IMR-90 (cell line): ENCODE results near the gene ATXN1. TPM values are rescaled to one million over a fixed set of nuclear protein-coding genes. Genes with fewer than 3 reads are reported as not detected.

Experiments
- ATAC-seq: fragments of 200-7000 bp; cut with Tn5 transposase; 2 replicates; pipeline ENCODE4 v1.9.1; 2020; ENCODE audit warnings: low read depth, mild to moderate bottlenecking, moderate library complexity
- BruUV-seq: library from RNA; stranded (reverse); fragments of 400-500 nt; replicated peaks from 2 replicates; lab custom pipeline; 2021; lab: Mats Ljungman, UMichigan
- CTCF ChIA-PET: fragments of 300-600 bp; formaldehyde crosslinking; extraction: SDS; loops from one replicate; lab custom pipeline; 2021; ENCODE audit warnings: antibody characterized with exemption; lab: Yijun Ruan, JAX
- POLR2A ChIA-PET: fragments of 300-600 bp; sonication (Branson Sonifier 250); formaldehyde crosslinking; loops from one replicate; lab custom pipeline; 2022; ENCODE audit warnings: antibody characterized with exemption; ENCODE audit not compliant: unreplicated experiment; lab: Charles Lee
- DNase-seq: peaks from one replicate; pipeline ENCODE4 v3.0.0; 2013
- H2AFZ ChIP-seq: replicated peaks from 2 replicates; pipeline ENCODE3; 2013; ENCODE audit warnings: low read length, mild to moderate bottlenecking; ENCODE audit not compliant: poor library complexity
- H2AK5ac ChIP-seq: 2 replicates; pipeline ENCODE4 v1.6.1; 2013; ENCODE audit warnings: low read depth, low read length, inconsistent platforms
- H2AK9ac ChIP-seq: replicated peaks from 2 replicates; pipeline ENCODE3; 2013; ENCODE audit warnings: mild to moderate bottlenecking, low read depth, low read length, moderate library complexity; ENCODE audit not compliant: poor library complexity
- H2BK120ac ChIP-seq: 2 replicates; pipeline ENCODE4 v1.6.1; 2013; ENCODE audit warnings: low read depth, low read length, inconsistent platforms
- H2BK15ac ChIP-seq: 3 replicates; pipeline ENCODE4 v1.6.1; 2013; ENCODE audit warnings: low read depth, low read length, inconsistent platforms
- H2BK20ac ChIP-seq: 2 replicates; pipeline ENCODE4 v1.6.1; 2013; ENCODE audit warnings: low read depth, mild to moderate bottlenecking, inconsistent platforms, low read length, moderate library complexity
- H2BK5ac ChIP-seq: 2 replicates; pipeline ENCODE4 v1.6.1; 2013; ENCODE audit warnings: mild to moderate bottlenecking, low read depth, low read length, inconsistent platforms; ENCODE audit not compliant: poor library complexity, severe bottlenecking
- H3K14ac ChIP-seq: replicated peaks from 2 replicates; pipeline ENCODE4 v1.6.1; 2013; ENCODE audit warnings: low read depth, low read length, inconsistent platforms
- H3K18ac ChIP-seq: 2 replicates; pipeline ENCODE4 v1.6.1; 2013; ENCODE audit warnings: low read depth, low read length, control low read depth
- H3K23ac ChIP-seq: 2 replicates; pipeline ENCODE4 v1.6.1; 2013; ENCODE audit warnings: low read depth, low read length, inconsistent platforms
- H3K27ac ChIP-seq: 2 replicates; pipeline ENCODE4 v1.5.1; 2013; ENCODE audit warnings: mild to moderate bottlenecking, control low read depth, low read length; ENCODE audit not compliant: insufficient read depth
- H3K27me3 ChIP-seq: 2 replicates; pipeline ENCODE4 v1.6.1; 2013; ENCODE audit warnings: low read length; ENCODE audit not compliant: control insufficient read depth, insufficient read depth
- H3K36me3 ChIP-seq: 2 replicates; pipeline ENCODE4 v1.6.1; 2013; ENCODE audit warnings: low read length, mixed read lengths; ENCODE audit not compliant: control insufficient read depth, insufficient read depth
- H3K4ac ChIP-seq: 2 replicates; pipeline ENCODE4 v1.6.1; 2013; ENCODE audit warnings: low read depth, low read length, inconsistent platforms
- H3K4me1 ChIP-seq: 2 replicates; pipeline ENCODE4 v1.6.1; 2013; ENCODE audit warnings: low read length, mixed read lengths; ENCODE audit not compliant: control insufficient read depth, insufficient read depth
- H3K4me2 ChIP-seq: 2 replicates; pipeline ENCODE4 v1.6.1; 2013; ENCODE audit warnings: low read depth, mild to moderate bottlenecking, control low read depth, low read length, moderate library complexity
- H3K4me3 ChIP-seq: 2 replicates; pipeline ENCODE4 v1.5.1; 2013; ENCODE audit warnings: low read depth, mild to moderate bottlenecking, control low read depth, low read length, moderate library complexity; ENCODE audit not compliant: insufficient read depth
- H3K56ac ChIP-seq: 2 replicates; pipeline ENCODE4 v1.6.1; 2013; ENCODE audit warnings: low read length, inconsistent platforms; ENCODE audit not compliant: insufficient read depth; ENCODE audit errors: extremely low read depth
- H3K79me1 ChIP-seq, 2 experiments: 2 replicates each; pipeline ENCODE4 v1.6.1; 2013; ENCODE audit warnings: low read length in 2 of 2, inconsistent platforms in 1 of 2, low read depth in 1 of 2
- H3K9ac ChIP-seq: 2 replicates; pipeline ENCODE4 v1.6.1; 2013; ENCODE audit warnings: low read depth, low read length, control low read depth
- H3K9me1 ChIP-seq: 2 replicates; pipeline ENCODE4 v1.6.1; 2013; ENCODE audit warnings: low read length, inconsistent platforms; ENCODE audit not compliant: insufficient read depth
- H3K9me3 ChIP-seq: 2 replicates; pipeline ENCODE4 v1.6.1; 2013; ENCODE audit warnings: low read length; ENCODE audit not compliant: control insufficient read depth, insufficient read depth
- H4K20me1 ChIP-seq: 2 replicates; pipeline ENCODE4 v1.6.1; 2013; ENCODE audit warnings: low read length, inconsistent platforms; ENCODE audit not compliant: insufficient read depth
- H4K5ac ChIP-seq: 2 replicates; pipeline ENCODE4 v1.6.1; 2013; ENCODE audit warnings: mild to moderate bottlenecking, low read depth, low read length, control low read depth
- H4K8ac ChIP-seq, 2 experiments: 2 replicates each; pipeline ENCODE4 v1.6.1; 2013; ENCODE audit warnings: low read depth in 2 of 2, low read length in 2 of 2, control low read depth in 1 of 2, inconsistent platforms in 1 of 2
- H4K91ac ChIP-seq: 2 replicates; pipeline ENCODE4 v1.6.1; 2013; ENCODE audit warnings: low read depth, low read length, inconsistent platforms; ENCODE audit not compliant: insufficient read depth
- BHLHE40 ChIP-seq: fragments of 150-350 bp; IDR thresholded peaks from 2 replicates; pipeline ENCODE4 v1.6.1; 2016; ENCODE audit warnings: mild to moderate bottlenecking, low read depth, low read length
- CEBPB ChIP-seq: IDR thresholded peaks from 2 replicates; pipeline ENCODE4 v1.6.1; 2012; ENCODE audit warnings: low read depth, low read length, improper control_type of control experiment
- MAZ ChIP-seq: IDR thresholded peaks from 2 replicates; pipeline ENCODE4 v1.6.1; 2012; ENCODE audit warnings: low read depth, mild to moderate bottlenecking, low read length, improper control_type of control experiment, moderate library complexity, borderline replicate concordance
- POLR2A ChIP-seq: IDR thresholded peaks from 2 replicates; pipeline ENCODE4 v1.6.1; 2012; ENCODE audit warnings: mild to moderate bottlenecking, low read depth, low read length
- SMC3 ChIP-seq: fragments of 150-350 bp; IDR thresholded peaks from 2 replicates; pipeline ENCODE4 v1.6.1; 2016; ENCODE audit warnings: low read depth, mild to moderate bottlenecking, antibody characterized with exemption, low read length, moderate library complexity
- USF2 ChIP-seq: fragments of 150-350 bp; IDR thresholded peaks from 2 replicates; pipeline ENCODE4 v1.6.1; 2017; ENCODE audit warnings: mild to moderate bottlenecking, antibody characterized with exemption, low read length, low read depth
- WGBS, 2 experiments: methylation state at CpG; one replicate each; pipeline versions ENCODE4 v1.1.5 to v1.1.7; 2013; ENCODE audit warnings: missing lambda C conversion rate in 2 of 2; ENCODE audit not compliant: insufficient read length in 1 of 2; ENCODE audit errors: extremely low coverage in 2 of 2; 5-methylcytosine and 5-hydroxymethylcytosine counted together
- dilution Hi-C: fragments of 300-500 bp; cut with HindIII; formaldehyde crosslinking; loops from one replicate; pipeline ENCODE4 v1.14.3; 2018; ENCODE audit warnings: low sequenced_read_pairs; ENCODE audit not compliant: unreplicated experiment
- in situ Hi-C: fragments of 300-500 bp; cut with MboI; formaldehyde crosslinking; loops from 3 replicates; pipeline ENCODE4 v1.14.3; 2019; ENCODE audit warnings: low sequenced_read_pairs, inconsistent platforms, mixed read lengths
- intact Hi-C: fragments of 100-400 bp; cut with micrococcal nuclease; formaldehyde crosslinking; loops from 2 replicates; pipeline ENCODE4 v1.10.0; 2022
- polyA plus RNA-seq, 3 experiments: library from polyadenylated mRNA; depleted of rRNA; stranded (reverse); fragments of >200 nt; gene quantifications; 2 replicates each; pipeline ENCODE4 v1.2.3, GENCODE V29; 2012; ENCODE audit warnings: low replicate concordance in 1 of 3
- total RNA-seq: library from RNA; depleted of rRNA; stranded (reverse); fragments of >200 nt; gene quantifications from 2 replicates; pipeline ENCODE4 v1.2.3, GENCODE V29; 2012

ATXN1 gene
- total and polyA plus RNA-seq, 2 of the 4 experiments (the other 2 are of a cell fraction) = 7.3 to 11.1 TPM

- DNase-seq (peak; percentile 46), ATAC-seq (no peak)
- Histone ChIP-seq H3K4me3 (no peak overlapping the region), H3K4ac (no peak overlapping the region), H3K9ac (no peak overlapping the region), H3K27me3 (no peaks in the 10 kb centered on the region), H3K14ac (no peak overlapping the region), H4K5ac (no peak overlapping the region), H3K36me3 (peaks cover 18% of the 10 kb centered on the region), H3K18ac (no peak overlapping the region), H2AFZ (no peak overlapping the region), H4K91ac (no peak overlapping the region), H3K4me1 (peaks cover 16% of the 10 kb centered on the region), H3K9me1 (peaks cover 13% of the 10 kb centered on the region), H3K56ac (no peak overlapping the region), H2BK20ac (no peak overlapping the region), H3K23ac (no peak overlapping the region), H3K79me1 (peaks cover 4 to 21% of the 10 kb centered on the region in 2 experiments; a peak in 2 of 4 replicates), H3K4me2 (no peak overlapping the region), H4K8ac (no peak overlapping the region), H2BK15ac (no peak overlapping the region), H2BK120ac (no peak overlapping the region), H4K20me1 (peaks cover 21% of the 10 kb centered on the region), H3K27ac (no peak overlapping the region), H2AK5ac (no peak overlapping the region), H2BK5ac (no peak overlapping the region), H2AK9ac (no peak overlapping the region), H3K9me3 (no peaks in the 10 kb centered on the region)
- TF ChIP-seq POLR2A (no peak), CEBPB (no peak), BHLHE40 (no peak), USF2 (peak; percentile 7; the same call in 1 of the 2 replicates), SMC3 (no peak), MAZ (no peak)
- BruUV-seq = no TSS peak
- WGBS, 2 experiments = no CpG with 5 or more reads among the region's 7 CpGs
- in situ Hi-C loops (no loop called here), intact Hi-C loops (loop anchor here (5.0 kb wide), 1 partner anchor 1938 kb away; the partner anchor contains the start of gene DEK), dilution Hi-C loops (no loop called here)
- POLR2A ChIA-PET = no interaction called here
- CTCF ChIA-PET = interaction anchor here (0.6 to 1.0 kb wide), 4 partner anchors 93 to 423 kb away, joined by 3 to 4 read pairs (median 3); no protein-coding TSS in a partner anchor
These were observed 436.5 kb downstream of the ATXN1 start for GRCh38 chr6:16324606-16325225.
